ENCODE measurements around the gene ACADSB.

DNA sequence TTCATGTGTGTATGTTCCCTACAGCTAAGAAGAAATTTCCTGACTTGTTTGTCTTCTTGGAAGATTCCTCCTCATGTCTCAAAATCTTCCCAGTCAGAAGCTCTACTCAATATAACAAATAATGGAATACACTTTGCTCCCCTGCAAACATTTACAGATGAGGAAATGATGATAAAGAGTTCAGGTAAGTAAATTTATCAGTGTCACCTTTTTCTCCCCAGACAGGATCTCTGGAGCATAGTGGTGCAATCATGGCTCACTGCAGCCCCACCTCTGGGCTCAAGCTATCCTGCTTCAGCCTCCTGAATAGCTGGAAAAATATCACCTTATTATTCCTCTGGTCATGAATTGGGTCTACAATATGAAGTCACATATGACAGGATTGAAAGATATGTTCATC, 25.5 kb downstream of the ACADSB start:
- TF ChIP-seq, protein P1, sequence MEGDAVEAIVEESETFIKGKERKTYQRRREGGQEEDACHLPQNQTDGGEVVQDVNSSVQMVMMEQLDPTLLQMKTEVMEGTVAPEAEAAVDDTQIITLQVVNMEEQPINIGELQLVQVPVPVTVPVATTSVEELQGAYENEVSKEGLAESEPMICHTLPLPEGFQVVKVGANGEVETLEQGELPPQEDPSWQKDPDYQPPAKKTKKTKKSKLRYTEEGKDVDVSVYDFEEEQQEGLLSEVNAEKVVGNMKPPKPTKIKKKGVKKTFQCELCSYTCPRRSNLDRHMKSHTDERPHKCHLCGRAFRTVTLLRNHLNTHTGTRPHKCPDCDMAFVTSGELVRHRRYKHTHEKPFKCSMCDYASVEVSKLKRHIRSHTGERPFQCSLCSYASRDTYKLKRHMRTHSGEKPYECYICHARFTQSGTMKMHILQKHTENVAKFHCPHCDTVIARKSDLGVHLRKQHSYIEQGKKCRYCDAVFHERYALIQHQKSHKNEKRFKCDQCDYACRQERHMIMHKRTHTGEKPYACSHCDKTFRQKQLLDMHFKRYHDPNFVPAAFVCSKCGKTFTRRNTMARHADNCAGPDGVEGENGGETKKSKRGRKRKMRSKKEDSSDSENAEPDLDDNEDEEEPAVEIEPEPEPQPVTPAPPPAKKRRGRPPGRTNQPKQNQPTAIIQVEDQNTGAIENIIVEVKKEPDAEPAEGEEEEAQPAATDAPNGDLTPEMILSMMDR (IDR thresholded peaks at IDR 0.05; ENCODE audit: borderline replicate concordance, extremely low read depth, low read length, poor library complexity, severe bottlenecking) = no peak
- no peak for TF ChIP-seq EZH2 (IDR thresholded peaks at IDR 0.05; ENCODE audit: borderline replicate concordance, low read depth, low read length, severe bottlenecking)

All from DND-41 (cell line).